Psoas muscle (tissue), 8 donors: Measurements from ENCODE around the gene FBXO9. TPM values are rescaled to one million over a fixed set of nuclear protein-coding genes. Genes with fewer than 3 reads are reported as not detected.
A peak's percentile ranks its signal among the peaks of the same experiment; 100 is the strongest.

Experiments used
- ATAC-seq, 4 donors: fragments of 200-7000 bp; cut with Tn5 transposase; one replicate each; pipeline ENCODE4 v1.9.1; 2020; ENCODE audit warnings: moderate library complexity in 3 of 4, mild to moderate bottlenecking in 2 of 4
- DNase-seq, 2 donors: peaks; one replicate each; pipeline ENCODE4 v3.0.0-alpha.2; 2020
- H3K27ac ChIP-seq: fragments of 200-600 bp; one replicate; pipeline ENCODE4 v1.8.0; 2022
- H3K27me3 ChIP-seq, 3 donors: fragments of 200-600 bp in 1 of 3; one replicate each; pipeline versions ENCODE4 v1.6.1 to v1.8.0; 2013 to 2022; ENCODE audit warnings: low read length in 2 of 3, mild to moderate bottlenecking in 2 of 3, moderate library complexity in 1 of 3; ENCODE audit not compliant: insufficient read depth in 3 of 3
- H3K36me3 ChIP-seq, 2 donors: fragments of 200-600 bp in 1 of 2; one replicate each; pipeline versions ENCODE4 v1.6.1 to v1.8.0; 2013 to 2022; ENCODE audit warnings: low read depth in 1 of 2, mild to moderate bottlenecking in 1 of 2, moderate library complexity in 1 of 2; ENCODE audit not compliant: insufficient read depth in 1 of 2
- H3K4me1 ChIP-seq: fragments of 200-600 bp; one replicate; pipeline ENCODE4 v1.8.0; 2022
- H3K4me3 ChIP-seq: fragments of 200-600 bp; one replicate; pipeline ENCODE4 v1.8.0; 2022; ENCODE audit warnings: mild to moderate bottlenecking
- H3K9me3 ChIP-seq: fragments of 200-600 bp; one replicate; pipeline ENCODE4 v1.8.0; 2022
- WGBS, 3 donors: extraction: QIAGEN DNeasy Blood & Tissue Kit; methylation state at CpG; one replicate each; pipeline versions ENCODE4 v1.1.6 to v1.1.7; 2013; 5-methylcytosine and 5-hydroxymethylcytosine counted together
- intact Hi-C, 2 donors: fragments of 100-400 bp; cut with DNase I; formaldehyde crosslinking; loops; one replicate each; pipeline versions ENCODE4 v1.11.0 to v1.14.2; 2022
- polyA plus RNA-seq, 3 donors: library from polyadenylated mRNA; stranded (reverse); fragments of 200-250 nt; gene quantifications; one replicate each; pipeline ENCODE4 v1.2.3, GENCODE V29; 2013
- total RNA-seq, 4 donors: library from RNA; stranded (reverse); fragmentation: NEBNext Ultra II Directional in 2 of 4; extraction: Animal tissue kit (Norgen Biotek cat#: 25700) in 2 of 4; gene quantifications; one replicate each; pipeline versions ENCODE4 v1.2.1 to v1.2.4, GENCODE V29; 2021 to 2023
- TF ChIP-seq, protein P1 (sequence below): fragments of 200-600 bp; IDR thresholded peaks from one replicate; pipeline ENCODE4 v1.8.0; 2022; ENCODE audit warnings: antibody characterized with exemption
- donor health status: healthy with polysubstance abuse.
- donor health status: DM: no; HTN: no; CAD: no; lungs with moderate emphysema.
- donor health status: Bipolar disorder and iron deficiency.
- donor health status: healthy.
- donor health status: DM: yes; HTN: yes; CAD: no.
- donor health status: DM: no; HTN: no; CAD: no.
- donor health status: DM: no; HTN: no; CAD: no.
- donor health status: DM: yes; HTN: yes; CAD: no.

The FBXO9 gene
- total and polyA plus RNA-seq, 7 donors, result 23.2 to 74.2 (median 44.3) TPM

DNA sequence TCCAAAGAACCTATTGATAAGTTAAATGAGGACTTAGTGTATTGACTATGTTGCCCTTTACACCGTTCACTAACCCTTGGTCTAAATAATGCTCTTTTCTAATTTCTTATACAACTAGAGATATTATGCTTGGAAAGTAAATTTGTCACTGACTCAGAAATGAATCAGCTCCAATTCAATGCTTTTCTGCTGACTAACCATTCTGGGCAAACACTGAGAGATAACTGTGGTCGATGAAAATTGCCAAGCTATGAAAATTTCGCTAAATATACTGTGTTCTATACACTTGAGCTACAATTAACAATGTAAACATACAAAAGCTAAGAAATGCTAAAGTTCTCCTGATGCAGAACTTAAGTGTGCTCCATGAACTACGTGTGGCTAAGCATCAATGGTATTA lies 23.1 kb upstream of the FBXO9 start:
- intact Hi-C loops, result loop anchor here in 1 of 2 donors (5.0 kb wide), 1 partner anchor 45 kb away; the partner anchor contains the start of gene GSTA4

DNA sequence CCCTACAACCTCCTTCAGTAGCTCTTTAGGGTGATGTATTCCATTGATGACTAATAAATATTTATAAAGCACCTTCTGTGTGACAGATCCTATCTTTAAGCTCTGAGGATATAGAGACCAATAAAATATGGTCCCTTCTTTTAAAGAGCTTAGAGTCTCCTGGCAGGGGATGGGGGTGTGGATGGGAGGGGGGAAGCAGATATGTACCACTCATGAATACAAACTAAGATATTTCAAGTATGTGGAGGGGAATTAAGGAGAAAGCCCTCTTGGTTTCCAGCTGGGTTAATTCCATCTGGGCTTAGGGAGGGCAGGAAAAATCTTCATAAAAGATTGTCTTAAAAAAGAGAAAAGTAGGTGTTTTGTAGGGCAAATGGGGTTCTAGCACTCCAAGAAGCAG lies 21.6 kb upstream of the FBXO9 start:
- Histone ChIP-seq H3K36me3 (peaks cover 6 to 29% of the 10 kb centered on the region in 2 donors), H3K9me3 (no peaks in the 10 kb centered on the region), H3K4me3 (no peak overlapping the region), H3K4me1 (peaks cover 29% of the 10 kb centered on the region), H3K27ac (peak overlapping the region; percentile 42), H3K27me3 (no peaks in the 10 kb centered on the region)
- ATAC-seq (peak; percentile 27 to 58 (median 41)), DNase-seq (no peak)
- TF ChIP-seq, protein P1, sequence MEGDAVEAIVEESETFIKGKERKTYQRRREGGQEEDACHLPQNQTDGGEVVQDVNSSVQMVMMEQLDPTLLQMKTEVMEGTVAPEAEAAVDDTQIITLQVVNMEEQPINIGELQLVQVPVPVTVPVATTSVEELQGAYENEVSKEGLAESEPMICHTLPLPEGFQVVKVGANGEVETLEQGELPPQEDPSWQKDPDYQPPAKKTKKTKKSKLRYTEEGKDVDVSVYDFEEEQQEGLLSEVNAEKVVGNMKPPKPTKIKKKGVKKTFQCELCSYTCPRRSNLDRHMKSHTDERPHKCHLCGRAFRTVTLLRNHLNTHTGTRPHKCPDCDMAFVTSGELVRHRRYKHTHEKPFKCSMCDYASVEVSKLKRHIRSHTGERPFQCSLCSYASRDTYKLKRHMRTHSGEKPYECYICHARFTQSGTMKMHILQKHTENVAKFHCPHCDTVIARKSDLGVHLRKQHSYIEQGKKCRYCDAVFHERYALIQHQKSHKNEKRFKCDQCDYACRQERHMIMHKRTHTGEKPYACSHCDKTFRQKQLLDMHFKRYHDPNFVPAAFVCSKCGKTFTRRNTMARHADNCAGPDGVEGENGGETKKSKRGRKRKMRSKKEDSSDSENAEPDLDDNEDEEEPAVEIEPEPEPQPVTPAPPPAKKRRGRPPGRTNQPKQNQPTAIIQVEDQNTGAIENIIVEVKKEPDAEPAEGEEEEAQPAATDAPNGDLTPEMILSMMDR, result no peak
- intact Hi-C loops, result loop anchor here in 1 of 2 donors (5.0 kb wide), 1 partner anchor 46 kb away; the partner anchor contains the start of gene GSTA4

More for the DNA sequence above, 23.1 kb upstream of the FBXO9 start:
- Histone ChIP-seq H3K4me3 (no peak overlapping the region), H3K4me1 (peaks cover 29% of the 10 kb centered on the region), H3K27me3 (no peaks in the 10 kb centered on the region), H3K36me3 (peaks cover 6 to 43% of the 10 kb centered on the region in 2 donors), H3K9me3 (no peaks in the 10 kb centered on the region), H3K27ac (peak overlapping the region; percentile 42)
- WGBS, 3 donors, result 49 to 59% (median 53%) methylated on average over 4 of the region's 4 CpGs
- ATAC-seq (peak; percentile 59 to 70 (median 68)), DNase-seq (no peak)
- TF ChIP-seq, protein P1, result no peak

DNA sequence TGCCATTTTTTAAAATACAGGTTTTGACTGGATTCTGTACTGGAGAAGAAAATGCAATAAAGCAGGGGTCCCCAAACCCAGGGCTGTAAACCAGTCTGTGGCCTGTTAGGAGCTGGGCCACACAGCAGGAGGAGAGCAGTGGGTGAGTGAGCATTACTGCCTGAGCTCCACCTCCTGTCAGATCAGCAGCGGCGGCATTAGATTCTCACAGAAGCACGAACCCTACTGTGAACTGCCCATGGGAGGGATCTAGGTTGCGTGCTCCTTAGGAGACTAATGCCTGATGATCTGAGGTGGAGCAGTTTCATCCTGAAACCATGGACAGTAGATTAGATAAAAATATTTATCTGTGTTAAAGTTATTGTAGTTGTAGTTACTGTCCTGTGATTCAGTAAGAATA lies 21.1 kb upstream of the FBXO9 start:
- peaks cover 29% of the 10 kb centered on the region for H3K4me1 ChIP-seq
- H3K9me3 ChIP-seq, result no peaks in the 10 kb centered on the region
- no peaks in the 10 kb centered on the region for H3K27me3 ChIP-seq
- intact Hi-C loops, result loop anchor here in 1 of 2 donors (5.0 kb wide), 1 partner anchor 47 kb away; the partner anchor contains the start of gene GSTA4
- H3K27ac ChIP-seq, result peak overlapping the region; percentile 26
- TF ChIP-seq, protein P1, result no peak
- H3K4me3 ChIP-seq, result no peak overlapping the region
- DNase-seq, result no peak
- 25 to 35% (median 33%) methylated on average over 4 of the region's 4 CpGs for WGBS, 3 donors
- peak in 3 of 4 donors; percentile 18 to 55 (median 40) for ATAC-seq
- H3K36me3 ChIP-seq, result peaks cover 6 to 24% of the 10 kb centered on the region in 2 donors

DNA sequence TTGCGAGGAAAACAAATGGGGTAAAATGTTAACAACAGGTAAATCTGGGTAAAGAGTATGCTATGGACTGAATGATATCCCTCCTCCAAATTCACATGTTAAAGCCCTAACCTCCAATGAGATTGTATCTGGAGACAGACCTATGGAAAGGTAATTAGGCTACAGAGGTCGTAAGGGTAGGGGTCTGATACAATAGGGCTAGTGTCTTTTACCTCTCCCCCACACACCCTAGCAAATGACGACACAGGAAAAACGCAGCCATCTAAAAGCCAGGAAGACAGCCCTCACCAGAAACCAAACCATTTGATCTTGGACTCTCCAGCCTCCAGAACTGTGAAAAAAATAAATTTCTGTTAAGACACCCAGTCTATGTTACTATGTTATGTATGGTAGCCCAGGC lies 20.6 kb upstream of the FBXO9 start:
- intact Hi-C loops, result loop anchor here in 1 of 2 donors (5.0 kb wide), 1 partner anchor 47 kb away; the partner anchor contains the start of gene GSTA4
- H3K4me3 ChIP-seq, result no peak overlapping the region
- DNase-seq (no peak), ATAC-seq (no peak)
- H3K27ac ChIP-seq, result no peak overlapping the region
- no peaks in the 10 kb centered on the region for H3K27me3 ChIP-seq
- TF ChIP-seq, protein P1, result no peak
- no peaks in the 10 kb centered on the region for H3K9me3 ChIP-seq
- 60 to 63% (median 63%) methylated on average over 4 of the region's 4 CpGs for WGBS, 3 donors
- peaks cover 6 to 19% of the 10 kb centered on the region in 2 donors for H3K36me3 ChIP-seq
- peaks cover 29% of the 10 kb centered on the region for H3K4me1 ChIP-seq
